K562 (cell line): Measurements from ENCODE around the gene RNH1. TPM values are rescaled to one million over a fixed set of nuclear protein-coding genes. Genes with fewer than 3 reads are reported as not detected.

Experiments used
- BDP1 ChIP-seq: IDR thresholded peaks from 3 replicates; pipeline ENCODE4 v1.6.1; 2011; ENCODE audit not compliant: insufficient read length, insufficient read depth
- E2F1 ChIP-seq: sonication (generic); formaldehyde crosslinking; IDR thresholded peaks from 2 replicates; pipeline ENCODE4 v1.8.1; 2023; ENCODE audit warnings: mild to moderate bottlenecking, missing genetic modification reagents, moderate library complexity
- E2F5 ChIP-seq: sonication (generic); formaldehyde crosslinking; IDR thresholded peaks from 2 replicates; pipeline ENCODE4 v1.8.0; 2022; ENCODE audit warnings: mild to moderate bottlenecking, missing genetic modification reagents
- FOS ChIP-seq: IDR thresholded peaks from 3 replicates; pipeline ENCODE4 v1.6.1; 2011; ENCODE audit not compliant: insufficient read length; ENCODE audit errors: extremely low read depth
- GABPA ChIP-seq: fragments of 200-800 bp; sonication (Bioruptor generic); conservative IDR thresholded peaks from 2 replicates; pipeline ENCODE4 v1.6.1; 2016; ENCODE audit warnings: low read depth, missing genetic modification characterization, missing compliant biosample characterization
- ILK ChIP-seq: fragments of 450-650 bp; IDR thresholded peaks from 2 replicates; pipeline ENCODE4 v1.6.1; 2016; ENCODE audit warnings: missing genetic modification characterization, low read depth, mild to moderate bottlenecking, missing compliant biosample characterization, moderate library complexity, borderline replicate concordance
- KLF16 ChIP-seq: IDR thresholded peaks from 2 replicates; pipeline ENCODE4 v1.6.1; 2016; ENCODE audit warnings: antibody characterized with exemption
- NFE2 ChIP-seq: IDR thresholded peaks from 2 replicates; pipeline ENCODE4 v1.6.1; 2014; ENCODE audit warnings: antibody characterized with exemption, low read depth
- NFIX ChIP-seq: fragments of 250-450 bp; sonication (Bioruptor Pico); IDR thresholded peaks from 2 replicates; pipeline ENCODE4 v1.4.0; 2020; ENCODE audit warnings: low read depth, mild to moderate bottlenecking, moderate library complexity
- RNF2 ChIP-seq: sonication (generic); IDR thresholded peaks from 2 replicates; pipeline ENCODE4 v1.6.1; 2016
- TCF3 ChIP-seq: sonication (generic); formaldehyde crosslinking; IDR thresholded peaks from 2 replicates; pipeline ENCODE4 v1.4.0; 2020; ENCODE audit warnings: mild to moderate bottlenecking, missing genetic modification reagents
- TRIM25 ChIP-seq: fragments of 450-650 bp; IDR thresholded peaks from 2 replicates; pipeline ENCODE4 v1.7.0; 2016; ENCODE audit warnings: borderline replicate concordance
- TSHZ1 ChIP-seq: fragments of 250-450 bp; sonication (Bioruptor Pico); IDR thresholded peaks from 2 replicates; pipeline ENCODE4 v1.4.0; 2020; ENCODE audit warnings: mild to moderate bottlenecking, moderate library complexity
- ZBTB2 ChIP-seq: fragments of 450-650 bp; IDR thresholded peaks from 2 replicates; pipeline ENCODE4 v1.6.1; 2016; ENCODE audit warnings: antibody characterized with exemption
- ZFP36 ChIP-seq: fragments of 150-350 bp; IDR thresholded peaks from 2 replicates; pipeline ENCODE4 v1.6.1; 2018; ENCODE audit warnings: low read length, low read depth; ENCODE audit not compliant: partially characterized antibody
- ZNF277 ChIP-seq: fragments of 250-450 bp; sonication (Bioruptor Pico); IDR thresholded peaks from 2 replicates; pipeline ENCODE4 v1.8.0; 2022; ENCODE audit warnings: inconsistent platforms, mild to moderate bottlenecking, moderate library complexity, borderline replicate concordance
- ZNF644 ChIP-seq: fragments of 200-800 bp; sonication (Bioruptor generic); IDR thresholded peaks from 2 replicates; pipeline ENCODE4 v1.6.1; 2016; ENCODE audit warnings: low read depth, missing genetic modification characterization, missing compliant biosample characterization
- polyA plus RNA-seq, 8 experiments: library from polyadenylated mRNA; depleted of rRNA in 4 of 8; stranded (reverse) in 5 of 8; unstranded in 3 of 8; fragments of >200 nt; fragmentation: Nextera tagmentation in 2 of 8; fragmentation: Illumina TruSeq in 1 of 8; extraction: Ambion mirVana in 2 of 8; extraction: Trizol in 1 of 8; gene quantifications; 2 replicates each; pipeline versions ENCODE4 v1.2.1 to v1.2.3, GENCODE V29; 2011 to 2014; ENCODE audit warnings: inconsistent platforms in 1 of 8, missing spikeins in 1 of 8
- total RNA-seq, 7 experiments: library from RNA; depleted of rRNA in 6 of 7; stranded (reverse); fragments of >200 nt in 6 of 7; fragmentation: Illumina TruSeq in 2 of 7; extraction: Trizol in 2 of 7; gene quantifications; 2 replicates each; pipeline versions ENCODE4 v1.2.1 to v1.2.3, GENCODE V29; 2011 to 2021; ENCODE audit warnings: low replicate concordance in 1 of 7

RNH1 gene
- total and polyA plus RNA-seq, 9 of the 15 experiments (the other 6 are each of a cell fraction or from before 2014, with no cell fraction given) = 2.5 to 160 (median 44.3) TPM

GRCh38 chr11:518463-519202, 11.6 kb upstream of the RNH1 start (continued):
- TF ChIP-seq TSHZ1 (CRISPR knock-in tag) = no peak
- TF ChIP-seq KLF16 = no peak
- peak; percentile 91 for TF ChIP-seq E2F1
- TF ChIP-seq BDP1 = no peak
- TF ChIP-seq ZNF644 (tag) = no peak
- peak; percentile 76 for TF ChIP-seq GABPA (tag)
- TF ChIP-seq ILK = no peak
- TF ChIP-seq E2F5 (CRISPR knock-in tag) = no peak
- no peak for TF ChIP-seq NFIX (CRISPR knock-in tag)
- TF ChIP-seq ZFP36 = peak; percentile 14
- no peak for TF ChIP-seq NFE2
- TF ChIP-seq TCF3 = peak; percentile 34; the same call in 1 of the 2 replicates
- TF ChIP-seq ZNF277 = no peak
- TF ChIP-seq FOS = no peak
- no peak for TF ChIP-seq TRIM25
- TF ChIP-seq RNF2 = peak; percentile 89
- TF ChIP-seq ZBTB2 = peak; percentile 55; the same call in 1 of the 2 replicates
